HuH-7.5 (cell line): ENCODE data around the gene OBSCN.
"Not testable (repeated sequence)": the region's sequence is repeated elsewhere in the genome, so short reads cannot be mapped to it uniquely, and the experiment has no call there.

Experiments used
- DNase-seq: peaks from one replicate; pipeline ENCODE4 v3.0.0; 2011; ENCODE audit warnings: low spot score

OBSCN gene

GRCh38 chr1:228259951-228260350 is 52.1 kb downstream of the OBSCN start:
- no peak for DNase-seq

- no peak for DNase-seq
Measured at GRCh38 chr1:228261706-228262105, 53.9 kb downstream of the OBSCN start.

- DNase-seq: no peak
Measured at GRCh38 chr1:228262475-228262874, 54.6 kb downstream of the OBSCN start.

- no peak for DNase-seq
Measured at GRCh38 chr1:228263636-228264035, 55.8 kb downstream of the OBSCN start.

- no peak for DNase-seq
Measured at GRCh38 chr1:228264090-228264829, 56.4 kb downstream of the OBSCN start.

- DNase-seq: no peak
Measured at GRCh38 chr1:228265167-228265566, 57.3 kb downstream of the OBSCN start.

GRCh38 chr1:228267962-228268880 is 60.4 kb downstream of the OBSCN start:
- DNase-seq: no peak

GRCh38 chr1:228268881-228269265 is 61.0 kb downstream of the OBSCN start:
- DNase-seq: no peak

GRCh38 chr1:228269431-228269830 is 61.6 kb downstream of the OBSCN start:
- not testable (repeated sequence) for DNase-seq

GRCh38 chr1:228270032-228270431 is 62.2 kb downstream of the OBSCN start:
- no peak for DNase-seq

- no peak for DNase-seq
Measured at GRCh38 chr1:228271701-228272251, 63.9 kb downstream of the OBSCN start.

GRCh38 chr1:228272331-228272791 is 64.5 kb downstream of the OBSCN start:
- DNase-seq: no peak

GRCh38 chr1:228272831-228273571 is 65.2 kb downstream of the OBSCN start:
- DNase-seq: no peak

GRCh38 chr1:228273720-228274451 is 66.0 kb downstream of the OBSCN start:
- DNase-seq: no peak

- no peak for DNase-seq
Measured at GRCh38 chr1:228274452-228275178, 66.8 kb downstream of the OBSCN start.

- no peak for DNase-seq
Measured at GRCh38 chr1:228275179-228275429, 67.3 kb downstream of the OBSCN start.

GRCh38 chr1:228275430-228276173 is 67.8 kb downstream of the OBSCN start:
- DNase-seq: peak; percentile 51

- DNase-seq: no peak
Measured at GRCh38 chr1:228276174-228276831, 68.5 kb downstream of the OBSCN start.

GRCh38 chr1:228276901-228277490 is 69.2 kb downstream of the OBSCN start:
- DNase-seq: no peak
